Measurements from ENCODE around the gene SIK2. TPM values are rescaled to one million over a fixed set of nuclear protein-coding genes. Genes with fewer than 3 reads are reported as not detected.

Gene SIK2
- total RNA-seq, 3 donors from 2014 or later (not counting 1 experiment from before 2014, with no cell fraction given): 7.1 to 14.3 (median 8.4) TPM

DNA sequence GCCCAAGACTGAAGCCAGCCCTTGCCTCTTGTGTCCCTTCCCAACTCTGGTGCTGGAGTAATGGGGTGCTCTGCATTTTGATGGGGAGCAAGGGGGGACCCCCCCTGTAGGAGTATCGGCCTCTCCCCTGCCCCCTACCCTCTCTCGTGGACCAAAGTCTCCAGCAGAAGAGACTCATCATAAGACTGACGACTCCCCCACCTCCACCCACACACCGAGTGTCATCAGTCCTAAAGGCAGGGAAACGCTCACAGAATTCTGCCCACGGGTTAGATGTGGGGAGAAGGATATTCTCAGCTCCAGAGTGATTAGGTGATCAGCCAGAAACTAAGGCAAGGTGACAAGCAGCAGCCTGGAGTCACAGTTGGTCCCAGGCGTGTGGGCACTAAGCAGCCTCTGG lies 125.2 kb downstream of the SIK2 start:
- intact Hi-C loops (cut with micrococcal nuclease): no loop called here
- no peaks in the 10 kb centered on the region for H3K4me1 Mint-ChIP-seq
- TF ChIP-seq, protein P1, sequence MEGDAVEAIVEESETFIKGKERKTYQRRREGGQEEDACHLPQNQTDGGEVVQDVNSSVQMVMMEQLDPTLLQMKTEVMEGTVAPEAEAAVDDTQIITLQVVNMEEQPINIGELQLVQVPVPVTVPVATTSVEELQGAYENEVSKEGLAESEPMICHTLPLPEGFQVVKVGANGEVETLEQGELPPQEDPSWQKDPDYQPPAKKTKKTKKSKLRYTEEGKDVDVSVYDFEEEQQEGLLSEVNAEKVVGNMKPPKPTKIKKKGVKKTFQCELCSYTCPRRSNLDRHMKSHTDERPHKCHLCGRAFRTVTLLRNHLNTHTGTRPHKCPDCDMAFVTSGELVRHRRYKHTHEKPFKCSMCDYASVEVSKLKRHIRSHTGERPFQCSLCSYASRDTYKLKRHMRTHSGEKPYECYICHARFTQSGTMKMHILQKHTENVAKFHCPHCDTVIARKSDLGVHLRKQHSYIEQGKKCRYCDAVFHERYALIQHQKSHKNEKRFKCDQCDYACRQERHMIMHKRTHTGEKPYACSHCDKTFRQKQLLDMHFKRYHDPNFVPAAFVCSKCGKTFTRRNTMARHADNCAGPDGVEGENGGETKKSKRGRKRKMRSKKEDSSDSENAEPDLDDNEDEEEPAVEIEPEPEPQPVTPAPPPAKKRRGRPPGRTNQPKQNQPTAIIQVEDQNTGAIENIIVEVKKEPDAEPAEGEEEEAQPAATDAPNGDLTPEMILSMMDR (IDR thresholded peaks at IDR 0.05): no peak
- H3K36me3 Mint-ChIP-seq: peaks cover 15% of the 10 kb centered on the region
- no peak overlapping the region for H3K4me3 Mint-ChIP-seq
- no peak for ATAC-seq
- no peak overlapping the region for H3K27ac Mint-ChIP-seq
- H3K27me3 Mint-ChIP-seq (ENCODE audit: low read depth in 2 of 2): no peaks in the 10 kb centered on the region
- 94% methylated on average over 6 of the region's 7 CpGs for WGBS (ENCODE audit: insufficient coverage)
- DNase-seq: no peak
- Histone ChIP-seq H3K27ac (ENCODE audit: low read length) (no peak overlapping the region), H3K9me3 (ENCODE audit: control insufficient read depth, insufficient read depth, low read length) (no peaks in the 10 kb centered on the region), H3K27me3 (ENCODE audit: control insufficient read depth, insufficient read depth, low read length) (no peaks in the 10 kb centered on the region), H3K36me3 (ENCODE audit: control insufficient read depth, insufficient read depth, low read length) (peaks cover 28% of the 10 kb centered on the region), H3K4me1 (ENCODE audit: control insufficient read depth, insufficient read depth, low read length) (no peaks in the 10 kb centered on the region), H3K4me3 (ENCODE audit: low read length) (no peak overlapping the region)
- no peaks in the 10 kb centered on the region for H3K9me3 Mint-ChIP-seq

DNA sequence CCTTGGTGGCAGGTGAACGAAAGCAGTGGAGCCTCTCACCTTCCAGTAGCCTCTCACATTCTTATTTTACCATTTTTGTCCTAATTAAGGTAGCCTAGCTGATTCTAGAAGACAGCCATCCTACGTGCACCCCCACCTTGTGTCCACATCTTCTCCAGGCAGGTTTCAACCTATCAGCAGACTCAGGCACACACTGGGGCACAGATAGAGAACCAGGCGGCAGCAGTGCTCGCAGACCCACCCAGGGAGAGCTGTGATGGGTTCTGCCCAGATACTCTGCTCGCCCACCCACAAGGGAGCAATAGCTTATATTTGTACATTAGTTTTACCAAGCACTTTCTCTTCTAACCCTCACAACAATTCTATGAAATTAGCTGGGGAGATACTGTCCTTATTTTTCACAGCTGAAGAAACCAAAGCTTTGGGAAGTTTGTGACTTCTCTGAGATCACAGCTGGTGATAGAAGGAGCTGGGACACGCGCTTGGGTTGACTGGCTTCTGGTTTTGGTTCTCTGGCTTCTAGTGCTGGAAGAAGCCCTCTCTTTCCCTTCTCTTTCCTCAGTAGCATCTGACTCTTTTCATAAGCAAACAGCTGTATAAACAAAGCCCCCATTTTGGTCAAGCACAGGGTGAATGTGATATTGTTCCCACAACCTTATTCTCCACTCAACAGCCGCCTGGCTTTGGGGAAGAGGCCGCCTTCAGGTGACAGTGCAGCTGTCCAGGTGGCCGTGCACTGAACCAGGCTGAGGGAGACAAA lies 127.0 kb downstream of the SIK2 start:
- no peak overlapping the region for H3K27ac Mint-ChIP-seq
- TF ChIP-seq, protein P1 (IDR thresholded peaks at IDR 0.05): no peak
- no peak overlapping the region for H3K4me3 ChIP-seq (ENCODE audit: low read length)
- H3K4me3 Mint-ChIP-seq: no peak overlapping the region
- H3K36me3 Mint-ChIP-seq: peaks cover 6% of the 10 kb centered on the region
- H3K4me1 ChIP-seq (ENCODE audit: control insufficient read depth, insufficient read depth, low read length): no peaks in the 10 kb centered on the region
- no peaks in the 10 kb centered on the region for H3K27me3 ChIP-seq (ENCODE audit: control insufficient read depth, insufficient read depth, low read length)
- no peak for DNase-seq
- H3K27me3 Mint-ChIP-seq (ENCODE audit: low read depth in 2 of 2): no peaks in the 10 kb centered on the region
- intact Hi-C loops (cut with micrococcal nuclease): no loop called here
- 95% methylated on average over 10 of the region's 10 CpGs for WGBS (ENCODE audit: insufficient coverage)
- H3K4me1 Mint-ChIP-seq: no peaks in the 10 kb centered on the region
- no peaks in the 10 kb centered on the region for H3K9me3 Mint-ChIP-seq
- H3K36me3 ChIP-seq (ENCODE audit: control insufficient read depth, insufficient read depth, low read length): peaks cover 12% of the 10 kb centered on the region
- ATAC-seq: no peak
- H3K9me3 ChIP-seq (ENCODE audit: control insufficient read depth, insufficient read depth, low read length): no peaks in the 10 kb centered on the region
- no peak overlapping the region for H3K27ac ChIP-seq (ENCODE audit: low read length)

DNA sequence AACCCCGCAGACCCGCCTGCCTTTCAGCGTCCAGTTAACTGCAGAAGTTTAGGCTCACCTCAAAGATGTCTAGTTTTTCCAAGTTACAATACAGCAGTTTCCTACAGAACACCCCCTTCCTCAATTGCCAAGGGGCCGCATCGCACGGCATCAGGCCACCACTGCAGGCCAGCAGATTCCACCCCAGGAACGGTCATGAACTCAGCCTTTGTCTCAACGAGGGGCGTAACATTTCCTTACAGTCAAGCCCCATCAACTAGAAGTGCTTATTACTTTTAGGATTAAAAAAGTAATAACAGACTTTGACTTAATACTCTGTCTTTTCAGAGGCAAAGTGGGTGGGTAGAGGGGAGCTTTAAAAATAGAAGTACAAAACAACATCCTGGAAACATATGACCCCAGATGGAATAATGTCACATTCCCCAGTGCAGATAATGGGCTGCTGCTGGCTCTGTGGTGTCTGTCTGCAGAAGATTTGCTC lies 127.6 kb downstream of the SIK2 start:
- Mint-ChIP-seq H3K9me3 (no peaks in the 10 kb centered on the region), H3K36me3 (peaks cover 6% of the 10 kb centered on the region), H3K27me3 (ENCODE audit: low read depth in 2 of 2) (no peaks in the 10 kb centered on the region), H3K4me3 (no peak overlapping the region), H3K4me1 (no peaks in the 10 kb centered on the region), H3K27ac (no peak overlapping the region)
- 93% methylated on average over 7 of the region's 9 CpGs for WGBS (ENCODE audit: insufficient coverage)
- intact Hi-C loops (cut with micrococcal nuclease): no loop called here
- Histone ChIP-seq H3K4me3 (ENCODE audit: low read length) (no peak overlapping the region), H3K27ac (ENCODE audit: low read length) (no peak overlapping the region), H3K36me3 (ENCODE audit: control insufficient read depth, insufficient read depth, low read length) (peaks cover 7% of the 10 kb centered on the region), H3K27me3 (ENCODE audit: control insufficient read depth, insufficient read depth, low read length) (no peaks in the 10 kb centered on the region), H3K9me3 (ENCODE audit: control insufficient read depth, insufficient read depth, low read length) (no peaks in the 10 kb centered on the region), H3K4me1 (ENCODE audit: control insufficient read depth, insufficient read depth, low read length) (no peaks in the 10 kb centered on the region)
- TF ChIP-seq, protein P1 (IDR thresholded peaks at IDR 0.05): no peak
- ATAC-seq: no peak
- no peak for DNase-seq

All from natural killer cell (primary cell).